ENCODE measurements around the gene SVOP.
"Not testable (repeated sequence)": the region's sequence is repeated elsewhere in the genome, so short reads cannot be mapped to it uniquely, and the experiment has no call there.

SVOP gene

GRCh38 chr12:109033239-109034196 is 12.7 kb upstream of the SVOP start:
- no peak for DNase-seq (ENCODE audit: low spot score)

- DNase-seq (ENCODE audit: low spot score): no peak
These were observed 8.5 kb upstream of the SVOP start for GRCh38 chr12:109029411-109029810.

GRCh38 chr12:109028624-109029023 is 7.8 kb upstream of the SVOP start:
- not testable (repeated sequence) for DNase-seq (ENCODE audit: low spot score)

GRCh38 chr12:109027767-109028166 is 6.9 kb upstream of the SVOP start:
- DNase-seq (ENCODE audit: low spot score): no peak

GRCh38 chr12:109020146-109020795 is 597 bp downstream of the SVOP start:
- peak; percentile 13 for DNase-seq (ENCODE audit: low spot score)

- DNase-seq (ENCODE audit: low spot score): no peak
These were observed 2.6 kb downstream of the SVOP start for GRCh38 chr12:109018296-109018695.

- no peak for DNase-seq (ENCODE audit: low spot score)
These were observed 3.9 kb downstream of the SVOP start for GRCh38 chr12:109016978-109017377.

GRCh38 chr12:109016016-109016415 is 4.9 kb downstream of the SVOP start:
- DNase-seq (ENCODE audit: low spot score): no peak

GRCh38 chr12:109014984-109015765 is 5.7 kb downstream of the SVOP start:
- no peak for DNase-seq (ENCODE audit: low spot score)

- DNase-seq (ENCODE audit: low spot score): no peak
These were observed 10.6 kb downstream of the SVOP start for GRCh38 chr12:109010259-109010658.

- DNase-seq (ENCODE audit: low spot score): no peak
These were observed 11.1 kb downstream of the SVOP start for GRCh38 chr12:109009766-109010165.

- DNase-seq (ENCODE audit: low spot score): no peak
These were observed 16.9 kb downstream of the SVOP start for GRCh38 chr12:109004017-109004416.

GRCh38 chr12:108996320-108996719 is 24.5 kb downstream of the SVOP start:
- DNase-seq (ENCODE audit: low spot score): no peak

GRCh38 chr12:108995370-108995992 is 25.4 kb downstream of the SVOP start:
- no peak for DNase-seq (ENCODE audit: low spot score)

- DNase-seq (ENCODE audit: low spot score): not testable (repeated sequence)
These were observed 30.8 kb downstream of the SVOP start for GRCh38 chr12:108990103-108990502.

- no peak for DNase-seq (ENCODE audit: low spot score)
These were observed 31.5 kb downstream of the SVOP start for GRCh38 chr12:108989376-108989775.

GRCh38 chr12:108985750-108986149 is 35.1 kb downstream of the SVOP start:
- DNase-seq (ENCODE audit: low spot score): no peak

- DNase-seq (ENCODE audit: low spot score): no peak
These were observed 37.6 kb downstream of the SVOP start for GRCh38 chr12:108983227-108983626.

GRCh38 chr12:108982621-108983219 is 38.1 kb downstream of the SVOP start:
- no peak for DNase-seq (ENCODE audit: low spot score)

- no peak for DNase-seq (ENCODE audit: low spot score)
These were observed 39.0 kb downstream of the SVOP start for GRCh38 chr12:108981835-108982234.

- no peak for DNase-seq (ENCODE audit: low spot score)
These were observed 39.8 kb downstream of the SVOP start for GRCh38 chr12:108980831-108981618.

All from Ammon's horn (tissue), 1 donor.